ENCODE data around the gene SLC50A1. TPM values are rescaled to one million over a fixed set of nuclear protein-coding genes. Genes with fewer than 3 reads are reported as not detected.

Gene SLC50A1
- total and polyA plus RNA-seq, 9 of the 15 experiments (the other 6 are each of a cell fraction or from before 2014, with no cell fraction given): 46.5 to 132 (median 91.9) TPM

DNA sequence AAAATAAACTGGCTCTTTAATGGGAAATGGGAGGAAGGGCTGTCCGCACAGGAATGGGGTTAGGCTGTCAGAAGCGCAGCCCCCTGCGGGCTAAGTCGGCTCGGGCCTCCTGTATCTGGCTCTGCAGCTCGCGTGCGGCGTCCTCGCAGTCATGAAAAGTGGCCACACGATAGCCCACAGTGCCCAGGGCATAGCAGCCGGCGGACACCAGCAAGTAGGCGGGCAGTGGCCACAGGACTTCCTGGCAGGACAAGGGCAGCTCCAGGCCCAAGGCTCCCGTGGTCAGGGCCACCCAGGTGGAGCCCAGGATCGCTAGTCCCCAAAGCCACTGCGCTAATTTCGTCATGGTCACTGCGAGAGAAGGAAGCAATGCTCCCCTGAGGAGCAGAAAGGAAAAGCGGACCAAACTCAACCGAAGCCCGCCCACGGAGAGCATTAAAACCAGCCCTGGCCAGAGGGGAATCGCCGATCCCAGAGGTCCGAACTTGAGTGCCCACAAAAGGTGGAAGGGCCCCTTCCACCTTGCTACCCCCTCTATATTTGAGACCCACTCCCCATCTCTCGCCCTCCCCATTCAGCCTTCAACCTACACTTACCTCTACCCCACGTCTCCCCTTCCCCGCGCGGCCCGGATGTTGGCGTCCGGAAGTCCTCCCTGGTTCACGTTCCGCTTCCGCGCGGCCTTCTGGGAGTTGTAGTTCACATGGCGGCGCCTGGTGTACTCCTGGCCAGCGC lies 4.4 kb downstream of the SLC50A1 start, which contains the start of gene DPM3 (continued):
- no peak for TF ChIP-seq HDAC8 (tag; IDR thresholded peaks at IDR 0.05)
- TF ChIP-seq ZZZ3 (IDR thresholded peaks at IDR 0.05): 0 out of 2 replicates have a peak, but pooled peaks have one; percentile 47
- peak; percentile 28; the same call in 1 of the 2 replicates for TF ChIP-seq STAT6 (CRISPR knock-in tag; IDR thresholded peaks at IDR 0.05)
- TF ChIP-seq ZNF507 (tag; conservative IDR thresholded peaks at IDR 0.05): no peak
- peak; percentile 65; the same call in 1 of the 2 replicates for TF ChIP-seq ZNF766 (CRISPR knock-in tag; conservative IDR thresholded peaks at IDR 0.05)
- no peak for TF ChIP-seq CTCF (IDR thresholded peaks at IDR 0.05 in 2 of 3, conservative IDR thresholded peaks at IDR 0.05 in 1 of 3; ENCODE audit: insufficient read depth in 2 of 3, low read depth in 1 of 3, low read length in 3 of 3)
- TF ChIP-seq CBFB (CRISPR knock-in tag; IDR thresholded peaks at IDR 0.05): no peak
- 0 out of 2 replicates have a peak, but pooled peaks have one; percentile 47 for TF ChIP-seq SMAD3 (CRISPR knock-in tag; conservative IDR thresholded peaks at IDR 0.05)
- no peak for TF ChIP-seq ADNP (tag; IDR thresholded peaks at IDR 0.05)
- no peak for TF ChIP-seq ARHGAP35 (IDR thresholded peaks at IDR 0.05; ENCODE audit: partially characterized antibody)
- TF ChIP-seq NCOA2 (IDR thresholded peaks at IDR 0.05; ENCODE audit: partially characterized antibody in 2 of 2): no peak
- 0 out of 2 replicates have a peak, but pooled peaks have one; percentile 13 for TF ChIP-seq TCF3 (CRISPR knock-in tag; IDR thresholded peaks at IDR 0.05)
- no peak for TF ChIP-seq WHSC1 (IDR thresholded peaks at IDR 0.05; ENCODE audit: low read length)
- TF ChIP-seq TAL1 (IDR thresholded peaks at IDR 0.05): no peak
- no peak for TF ChIP-seq FOS (IDR thresholded peaks at IDR 0.05; ENCODE audit: extremely low read depth, insufficient read length)
- TF ChIP-seq NBN (IDR thresholded peaks at IDR 0.05; ENCODE audit: low read depth): 0 out of 2 replicates have a peak, but pooled peaks have one; percentile 24
- no peak for TF ChIP-seq KAT2B (IDR thresholded peaks at IDR 0.05; ENCODE audit: low read depth, low read length)
- TF ChIP-seq POLR2G (IDR thresholded peaks at IDR 0.05; ENCODE audit: low read depth, low read length): peak; percentile 81
- TF ChIP-seq, protein P1, sequence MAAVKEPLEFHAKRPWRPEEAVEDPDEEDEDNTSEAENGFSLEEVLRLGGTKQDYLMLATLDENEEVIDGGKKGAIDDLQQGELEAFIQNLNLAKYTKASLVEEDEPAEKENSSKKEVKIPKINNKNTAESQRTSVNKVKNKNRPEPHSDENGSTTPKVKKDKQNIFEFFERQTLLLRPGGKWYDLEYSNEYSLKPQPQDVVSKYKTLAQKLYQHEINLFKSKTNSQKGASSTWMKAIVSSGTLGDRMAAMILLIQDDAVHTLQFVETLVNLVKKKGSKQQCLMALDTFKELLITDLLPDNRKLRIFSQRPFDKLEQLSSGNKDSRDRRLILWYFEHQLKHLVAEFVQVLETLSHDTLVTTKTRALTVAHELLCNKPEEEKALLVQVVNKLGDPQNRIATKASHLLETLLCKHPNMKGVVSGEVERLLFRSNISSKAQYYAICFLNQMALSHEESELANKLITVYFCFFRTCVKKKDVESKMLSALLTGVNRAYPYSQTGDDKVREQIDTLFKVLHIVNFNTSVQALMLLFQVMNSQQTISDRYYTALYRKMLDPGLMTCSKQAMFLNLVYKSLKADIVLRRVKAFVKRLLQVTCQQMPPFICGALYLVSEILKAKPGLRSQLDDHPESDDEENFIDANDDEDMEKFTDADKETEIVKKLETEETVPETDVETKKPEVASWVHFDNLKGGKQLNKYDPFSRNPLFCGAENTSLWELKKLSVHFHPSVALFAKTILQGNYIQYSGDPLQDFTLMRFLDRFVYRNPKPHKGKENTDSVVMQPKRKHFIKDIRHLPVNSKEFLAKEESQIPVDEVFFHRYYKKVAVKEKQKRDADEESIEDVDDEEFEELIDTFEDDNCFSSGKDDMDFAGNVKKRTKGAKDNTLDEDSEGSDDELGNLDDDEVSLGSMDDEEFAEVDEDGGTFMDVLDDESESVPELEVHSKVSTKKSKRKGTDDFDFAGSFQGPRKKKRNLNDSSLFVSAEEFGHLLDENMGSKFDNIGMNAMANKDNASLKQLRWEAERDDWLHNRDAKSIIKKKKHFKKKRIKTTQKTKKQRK (IDR thresholded peaks at IDR 0.05; ENCODE audit: borderline replicate concordance, low read depth, low read length): no peak
- TF ChIP-seq JUND (IDR thresholded peaks at IDR 0.05; ENCODE audit: borderline replicate concordance, low read depth, low read length): peak; percentile 45; the same call in 1 of the 2 replicates
- no peak; the same call in 2 of the 3 replicates for TF ChIP-seq JUND (tag; IDR thresholded peaks at IDR 0.05; ENCODE audit: borderline replicate concordance, low read depth, low read length)

Data from K562 (cell line).